Ovary (tissue), 9 donors: ENCODE data around the gene COIL. TPM values are rescaled to one million over a fixed set of nuclear protein-coding genes. Genes with fewer than 3 reads are reported as not detected.

Experiments
- DNase-seq, 5 donors: peaks; one replicate each; pipeline ENCODE4 v3.0.0-alpha.2; 2019 to 2020
- H3K27ac ChIP-seq, 2 donors: fragments of 200-600 bp; one replicate each; pipeline versions ENCODE4 v1.5.1 to v1.8.0; 2019 to 2022
- H3K27me3 ChIP-seq: fragments of 200-600 bp; one replicate; pipeline ENCODE4 v1.8.0; 2022
- H3K36me3 ChIP-seq: fragments of 200-600 bp; sonication (generic); one replicate; pipeline ENCODE4 v1.5.1; 2019
- H3K4me1 ChIP-seq: one replicate; pipeline ENCODE4 v1.8.1; 2013; ENCODE audit warnings: mild to moderate bottlenecking, moderate library complexity; ENCODE audit not compliant: insufficient read depth
- H3K4me3 ChIP-seq: fragments of 200-600 bp; sonication (generic); one replicate; pipeline ENCODE4 v1.5.1; 2017
- H3K9me3 ChIP-seq, 2 donors: fragments of 200-600 bp in 1 of 2; sonication (generic) in 1 of 2; one replicate each; pipeline versions ENCODE4 v1.5.1 to v1.8.1; 2013 to 2019; ENCODE audit warnings: mild to moderate bottlenecking in 1 of 2, moderate library complexity in 1 of 2
- CTCF ChIP-seq, 3 donors: fragments of 450-650 bp in 2 of 3; fragments of 200-600 bp in 1 of 3; IDR thresholded peaks; one replicate each; pipeline versions ENCODE4 v1.5.1 to v1.8.0; 2016 to 2022; ENCODE audit warnings: antibody characterized with exemption in 3 of 3, mild to moderate bottlenecking in 1 of 3
- EP300 ChIP-seq: sonication (generic); formaldehyde crosslinking; IDR thresholded peaks from one replicate; pipeline ENCODE4 v1.6.1; 2017; ENCODE audit warnings: antibody characterized with exemption
- POLR2A ChIP-seq: fragments of 450-650 bp; IDR thresholded peaks from one replicate; pipeline ENCODE4 v1.6.1; 2017; ENCODE audit warnings: antibody characterized with exemption, mild to moderate bottlenecking, moderate library complexity
- WGBS, 3 donors: extraction: QIAGEN DNeasy Blood & Tissue Kit in 1 of 3; methylation state at CpG; one replicate each; pipeline versions ENCODE4 v1.1.5 to v1.1.7; 2013 to 2017; 5-methylcytosine and 5-hydroxymethylcytosine counted together
- intact Hi-C, 4 donors: fragments of 100-400 bp; cut with DNase I; formaldehyde crosslinking; loops; one replicate each; pipeline versions ENCODE4 v1.11.0 to v1.15.1; 2022 to 2023
- polyA plus RNA-seq, 2 donors: library from polyadenylated mRNA; stranded (reverse); fragments of 200-250 nt in 1 of 2; fragments of 350-450 nt in 1 of 2; fragmentation: Illumina TruSeq in 1 of 2; extraction: RNeasy Lipid Tissue Mini Kit (QIAGEN cat#74804) in 1 of 2; gene quantifications; one replicate each; pipeline ENCODE4 v1.2.3, GENCODE V29; 2013 to 2014
- total RNA-seq, 7 donors: library from RNA; depleted of rRNA in 2 of 7; stranded (reverse); fragments of >200 nt in 2 of 7; fragmentation: NEBNext Ultra II Directional in 3 of 7; extraction: Animal tissue kit (Norgen Biotek cat#: 25700) in 3 of 7; gene quantifications; one replicate each; pipeline versions ENCODE4 v1.1.0 to v1.2.4, GENCODE V29; 2016 to 2023
- donor health status: DM: no; HTN: no; CAD: no; lungs with moderate emphysema.
- donor health status: DM: no; HTN: no; CAD: no.
- donor health status: Bipolar disorder and iron deficiency.
- donor health status: DM: yes; HTN: yes; CAD: no.
- donor health status: DM: no; HTN: no; CAD: no.
- donor health status: DM: yes; HTN: yes; CAD: no.

COIL gene
- total and polyA plus RNA-seq, 9 donors: 10.9 to 17.8 (median 12.9) TPM

GRCh38 chr17:56928586-56928985, 32.3 kb downstream of the COIL start:
- Histone ChIP-seq H3K36me3 (no peaks in the 10 kb centered on the region), H3K4me3 (no peak overlapping the region), H3K9me3 (no peaks in the 10 kb centered on the region), H3K4me1 (no peaks in the 10 kb centered on the region), H3K27ac (no peak overlapping the region), H3K27me3 (no peaks in the 10 kb centered on the region)
- WGBS, 3 donors: 75 to 93% (median 85%) methylated on average over 2 of the region's 2 CpGs
- TF ChIP-seq POLR2A: no peak
- no peak for TF ChIP-seq CTCF (IDR thresholded peaks at IDR 0.05)
- no peak for TF ChIP-seq EP300
- intact Hi-C loops: no loop called here
- DNase-seq: no peak

GRCh38 chr17:56926704-56927103, 34.1 kb downstream of the COIL start:
- intact Hi-C loops: no loop called here
- Histone ChIP-seq H3K36me3 (no peaks in the 10 kb centered on the region), H3K4me1 (no peaks in the 10 kb centered on the region), H3K9me3 (no peaks in the 10 kb centered on the region), H3K27ac (no peak overlapping the region), H3K4me3 (no peak overlapping the region), H3K27me3 (no peaks in the 10 kb centered on the region)
- no peak for DNase-seq
- TF ChIP-seq POLR2A (no peak), EP300 (no peak), CTCF (IDR thresholded peaks at IDR 0.05) (no peak)
- WGBS, 3 donors: 48 to 62% (median 58%) methylated on average over 2 of the region's 2 CpGs

GRCh38 chr17:56926270-56926669, 34.6 kb downstream of the COIL start:
- intact Hi-C loops: no loop called here
- no peak overlapping the region for H3K4me3 ChIP-seq
- H3K36me3 ChIP-seq: no peaks in the 10 kb centered on the region
- TF ChIP-seq EP300: no peak
- TF ChIP-seq POLR2A: no peak
- no peak for TF ChIP-seq CTCF (IDR thresholded peaks at IDR 0.05)
- no peak overlapping the region for H3K27ac ChIP-seq
- H3K4me1 ChIP-seq: no peaks in the 10 kb centered on the region
- DNase-seq: no peak
- no peaks in the 10 kb centered on the region for H3K9me3 ChIP-seq
- H3K27me3 ChIP-seq: no peaks in the 10 kb centered on the region

GRCh38 chr17:56925088-56925487, 35.8 kb downstream of the COIL start:
- intact Hi-C loops: no loop called here
- Histone ChIP-seq H3K4me1 (no peaks in the 10 kb centered on the region), H3K27ac (no peak overlapping the region), H3K27me3 (no peaks in the 10 kb centered on the region), H3K36me3 (no peaks in the 10 kb centered on the region), H3K9me3 (no peaks in the 10 kb centered on the region), H3K4me3 (no peak overlapping the region)
- no peak for TF ChIP-seq CTCF (IDR thresholded peaks at IDR 0.05)
- TF ChIP-seq POLR2A: no peak
- no peak for TF ChIP-seq EP300
- 86 to 100% (median 88%) methylated on average over 2 of the region's 2 CpGs for WGBS, 3 donors
- no peak for DNase-seq

GRCh38 chr17:56919717-56920116, 41.1 kb downstream of the COIL start:
- Histone ChIP-seq H3K27ac (no peak overlapping the region), H3K27me3 (no peaks in the 10 kb centered on the region), H3K9me3 (no peaks in the 10 kb centered on the region), H3K4me3 (no peak overlapping the region), H3K4me1 (peaks cover 4% of the 10 kb centered on the region), H3K36me3 (no peaks in the 10 kb centered on the region)
- intact Hi-C loops: no loop called here
- 72 to 90% (median 80%) methylated on average over 1 of the region's 1 CpG for WGBS, 3 donors
- no peak for DNase-seq
- TF ChIP-seq EP300 (no peak), CTCF (IDR thresholded peaks at IDR 0.05) (no peak), POLR2A (no peak)
